Hematopoietic multipotent progenitor cell treated with erythropoietin and hydrocortisone succinate and interleukin-3 and kit ligand, for 17 days (in vitro differentiated cells): ENCODE results near the gene PRRX2.
"Not testable (repeated sequence)": the region's sequence is repeated elsewhere in the genome, so short reads cannot be mapped to it uniquely, and the experiment has no call there.

Experiments
- DNase-seq: peaks from one replicate; pipeline ENCODE4 v3.0.0-alpha.2; 2015; ENCODE audit warnings: low spot score

Gene PRRX2

DNA sequence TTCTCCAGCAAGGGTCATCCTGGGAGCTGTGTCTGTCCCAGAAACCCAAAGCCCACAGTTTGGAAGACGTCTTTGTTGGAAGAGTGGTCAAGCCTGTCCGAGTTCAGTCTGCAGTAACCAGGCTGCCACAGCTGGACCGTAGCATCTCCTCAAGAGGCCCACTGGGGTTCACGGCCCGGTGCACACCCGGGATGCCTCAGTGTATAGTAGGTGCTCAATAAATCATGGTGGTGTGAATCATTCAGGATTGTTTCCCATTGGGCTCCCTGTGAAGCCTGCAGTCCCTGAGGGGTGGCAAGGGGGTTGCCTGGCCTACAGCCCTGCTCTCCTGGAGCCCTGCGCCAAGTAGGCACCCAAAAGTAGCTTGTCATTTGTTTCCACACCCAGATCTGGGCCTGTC lies 10.3 kb upstream of the PRRX2 start:
- DNase-seq, result no peak

- no peak for DNase-seq
Observed at GRCh38 chr9:129655696-129656095, 9.8 kb upstream of the PRRX2 start.

DNA sequence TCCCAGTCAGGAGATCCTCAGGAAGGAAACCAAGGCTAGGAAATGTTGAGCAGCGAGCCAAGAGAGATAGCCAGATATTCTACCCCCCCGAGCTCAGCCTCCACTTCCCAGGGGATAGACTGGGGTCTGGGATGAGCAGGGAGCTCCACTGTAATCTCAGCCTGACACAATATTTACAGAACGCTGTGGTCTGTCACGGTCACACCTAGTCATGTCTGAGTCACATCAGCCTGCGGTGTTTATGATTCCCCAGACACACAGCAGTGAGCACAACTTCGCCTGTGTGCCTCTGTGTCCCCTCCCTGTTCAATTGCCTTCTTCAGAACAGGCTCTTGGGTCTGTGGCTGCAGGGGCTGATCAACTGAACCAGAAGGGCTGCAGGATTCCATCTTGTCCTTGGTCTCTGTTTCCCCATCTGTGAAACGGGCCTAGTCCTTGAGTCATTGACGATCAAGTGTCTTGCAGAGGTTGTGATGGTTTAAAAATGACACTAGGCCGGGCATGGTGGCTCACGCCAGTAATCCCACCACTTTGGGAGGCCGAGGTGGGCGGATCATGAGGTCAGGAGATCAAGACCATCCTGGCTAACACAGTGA lies 8.6 kb upstream of the PRRX2 start:
- no peak for DNase-seq

DNA sequence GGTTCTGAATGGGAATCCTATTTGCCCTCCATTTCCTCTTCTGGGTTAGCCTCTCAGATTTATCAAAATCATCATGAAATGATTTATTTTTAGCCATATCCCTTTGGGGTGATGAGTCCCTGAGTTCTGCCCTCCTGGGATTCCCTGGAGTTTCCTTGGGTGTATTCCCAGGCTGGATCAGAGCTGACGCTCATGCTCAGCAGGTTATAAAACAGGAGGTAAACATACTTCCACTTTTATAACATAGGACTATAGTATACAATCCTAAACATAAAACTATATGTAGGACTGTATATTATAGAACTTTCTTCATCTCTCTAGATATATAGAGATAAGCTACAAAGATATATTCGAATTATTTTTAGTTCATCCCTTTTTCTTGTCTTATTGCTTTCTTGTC lies 4.4 kb upstream of the PRRX2 start:
- no peak for DNase-seq

DNA sequence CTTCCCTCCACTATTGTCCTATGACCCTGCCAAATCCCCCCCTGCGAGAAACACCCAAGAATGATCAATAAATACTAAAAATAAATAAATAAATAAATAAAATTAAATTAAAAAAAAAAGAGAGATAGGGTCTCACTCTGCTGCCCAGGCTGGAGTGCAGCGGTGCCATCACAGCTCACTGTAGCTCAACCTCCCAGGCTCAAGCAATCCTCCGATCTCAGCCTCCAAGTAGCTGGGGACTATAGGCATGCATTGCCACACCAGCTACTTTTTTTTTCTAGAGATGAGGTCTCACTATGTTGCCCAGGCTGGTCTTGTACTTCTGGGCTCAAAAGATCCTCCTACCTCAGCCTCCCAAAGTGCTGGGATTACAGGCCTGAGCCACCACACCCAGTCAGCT lies 3.2 kb upstream of the PRRX2 start:
- DNase-seq, result not testable (repeated sequence)

DNA sequence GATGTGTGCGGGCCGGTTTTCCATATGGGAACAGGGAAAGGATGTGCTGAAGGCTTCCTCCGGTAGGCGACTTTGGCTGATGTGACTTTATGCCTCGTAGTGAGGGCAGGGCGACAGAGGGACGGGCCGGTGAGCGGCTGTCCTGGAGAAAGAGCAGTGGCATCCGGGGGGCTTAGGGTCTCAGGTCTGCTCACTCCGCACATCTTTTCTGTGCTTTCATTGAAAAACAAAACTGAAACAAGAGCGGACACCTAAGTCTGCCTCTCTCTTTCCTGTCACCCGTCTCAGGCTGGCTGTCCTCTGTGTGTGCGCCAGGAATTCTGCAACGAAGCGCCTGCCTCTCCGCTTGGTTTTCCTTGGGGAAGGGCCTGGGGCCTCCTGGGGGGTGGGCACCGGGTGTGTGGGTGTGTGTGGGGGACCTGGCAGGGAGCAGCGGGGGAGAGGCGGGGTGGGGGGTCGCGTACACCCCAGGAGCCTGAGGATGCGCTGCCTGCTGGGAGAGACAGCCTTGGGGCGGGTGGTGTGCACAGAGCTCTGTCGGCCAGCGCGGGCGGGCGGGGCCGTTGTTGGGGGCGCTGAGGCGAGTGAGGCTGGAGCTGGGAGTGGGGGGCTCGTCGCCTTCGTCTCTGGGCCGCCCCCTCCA lies 580 bp upstream of the PRRX2 start:
- DNase-seq, result no peak

- DNase-seq, result no peak
Observed at GRCh38 chr9:129665814-129666520, 520 bp downstream of the PRRX2 start.

- no peak for DNase-seq
Observed at GRCh38 chr9:129666575-129666974, 1.1 kb downstream of the PRRX2 start.

GRCh38 chr9:129667378-129667777 lies 1.9 kb downstream of the PRRX2 start:
- DNase-seq, result no peak

DNA sequence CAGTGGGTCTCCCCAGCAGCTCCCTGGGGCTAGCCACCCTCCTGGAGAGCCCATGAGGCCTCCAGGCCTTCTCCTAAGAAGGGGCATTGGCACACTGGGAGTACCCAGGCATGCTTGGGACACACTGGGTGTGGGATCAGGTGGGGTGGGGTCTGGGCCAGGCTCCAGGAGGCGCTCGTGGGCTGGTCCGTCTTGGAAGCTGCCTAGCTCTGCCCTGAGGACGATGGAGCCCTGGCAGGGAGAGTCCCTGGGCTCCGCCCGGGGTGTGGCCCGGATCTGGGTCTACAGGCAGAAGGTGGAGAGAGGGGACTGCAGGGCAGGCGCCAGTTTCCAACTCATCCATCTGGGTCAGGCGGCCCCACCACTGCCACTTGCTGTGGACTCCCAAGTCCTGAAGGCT lies 2.4 kb downstream of the PRRX2 start:
- no peak for DNase-seq

GRCh38 chr9:129669141-129669718 lies 3.8 kb downstream of the PRRX2 start:
- DNase-seq, result no peak

DNA sequence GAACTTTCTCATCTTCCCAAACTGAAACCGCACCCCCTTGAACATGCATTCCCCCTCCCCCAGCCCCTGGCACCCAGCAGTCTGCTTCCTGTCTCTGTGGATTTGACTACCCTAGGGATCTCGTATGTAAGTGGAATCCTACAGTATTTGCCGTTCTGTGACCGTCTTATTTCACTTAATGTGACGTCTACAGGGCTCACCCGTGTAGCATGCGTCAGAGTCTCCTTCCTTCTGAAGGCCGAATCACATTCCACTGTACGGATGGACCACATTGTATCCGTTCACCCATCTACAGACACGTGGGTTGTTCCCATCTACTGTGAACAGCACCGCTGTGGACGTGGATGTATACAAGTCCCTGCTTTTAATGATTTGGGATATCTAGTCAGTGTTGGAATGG lies 4.5 kb downstream of the PRRX2 start:
- no peak for DNase-seq

DNA sequence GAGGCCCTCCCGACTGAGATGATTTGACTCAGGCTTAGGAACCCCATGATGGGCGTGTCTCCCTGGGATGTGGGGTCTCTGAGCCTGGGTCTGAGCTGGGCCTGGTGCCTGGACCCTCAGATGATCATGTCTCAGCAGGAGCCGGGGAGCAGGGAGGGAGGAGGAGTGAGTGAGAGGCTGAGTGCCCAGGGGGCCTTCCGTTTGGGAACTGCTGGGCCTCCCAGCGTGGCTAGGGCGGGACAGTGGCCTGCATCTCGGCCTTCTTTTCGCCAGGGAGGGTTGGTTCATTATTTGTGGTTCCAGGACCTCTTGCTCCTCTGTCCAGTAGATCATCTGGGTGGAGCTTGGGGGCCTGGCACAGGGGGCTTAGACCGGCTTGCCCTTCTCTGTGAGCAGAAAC lies 5.6 kb downstream of the PRRX2 start:
- no peak for DNase-seq

DNA sequence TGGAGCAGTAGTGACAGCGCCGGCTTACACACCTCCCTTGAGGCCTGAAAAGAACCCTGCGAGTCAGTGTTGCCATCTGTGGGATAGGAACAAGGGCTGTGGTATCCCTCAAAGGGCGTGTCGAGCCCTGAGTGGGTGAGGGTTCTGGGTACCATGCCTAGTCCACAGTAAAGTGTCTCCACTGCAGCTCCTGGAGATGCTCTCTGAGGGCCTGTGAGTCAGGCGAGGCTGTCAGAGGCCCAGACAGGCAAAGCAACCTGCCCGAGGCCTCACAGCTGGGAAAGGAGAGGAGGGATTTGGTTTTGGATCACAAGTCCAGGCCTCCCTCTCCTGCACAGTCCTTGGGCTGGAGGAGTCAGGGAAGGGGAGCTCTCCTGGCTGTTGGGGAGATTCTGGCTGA lies 6.1 kb downstream of the PRRX2 start:
- no peak for DNase-seq

DNA sequence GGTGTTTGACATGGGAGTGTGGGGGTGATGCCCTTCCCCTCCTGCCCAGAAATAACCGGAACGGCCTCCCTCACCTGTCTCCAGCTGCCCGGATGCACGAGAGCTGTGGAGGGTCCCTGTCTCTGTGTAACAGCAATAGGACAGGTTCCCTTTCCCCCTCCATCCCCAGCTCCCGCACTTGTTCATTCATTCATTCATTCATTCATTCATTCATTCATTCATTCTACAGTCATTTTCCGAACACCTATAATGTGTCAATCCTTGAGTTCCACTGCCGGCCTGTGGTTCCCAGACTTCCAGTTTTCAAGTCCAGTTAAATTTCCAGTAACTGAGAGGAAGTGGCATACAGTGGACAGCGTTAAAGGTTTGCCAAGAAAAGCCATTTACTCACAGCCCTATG lies 7.3 kb downstream of the PRRX2 start:
- DNase-seq, result no peak

DNA sequence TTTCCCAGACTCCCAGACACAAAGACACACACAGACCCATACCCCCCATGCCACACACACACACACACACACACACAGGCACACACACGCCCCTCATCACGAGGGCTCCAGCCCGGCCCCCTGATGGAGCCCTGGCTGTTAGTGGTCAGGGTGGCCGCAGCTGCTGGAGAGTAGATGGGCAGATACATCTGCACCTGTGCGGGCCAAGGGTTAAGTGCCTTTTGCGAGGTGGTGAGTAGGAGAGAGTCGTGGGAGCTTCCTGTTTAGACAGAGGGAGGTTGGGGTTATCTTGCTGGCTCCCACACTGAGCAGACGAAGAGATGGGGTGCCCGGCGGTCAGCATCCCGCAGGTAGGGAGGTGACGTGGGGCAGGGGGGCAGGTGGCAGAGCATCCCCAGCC lies 8.2 kb downstream of the PRRX2 start:
- no peak for DNase-seq

- DNase-seq, result no peak
Observed at GRCh38 chr9:129674229-129674628, 8.8 kb downstream of the PRRX2 start.

DNA sequence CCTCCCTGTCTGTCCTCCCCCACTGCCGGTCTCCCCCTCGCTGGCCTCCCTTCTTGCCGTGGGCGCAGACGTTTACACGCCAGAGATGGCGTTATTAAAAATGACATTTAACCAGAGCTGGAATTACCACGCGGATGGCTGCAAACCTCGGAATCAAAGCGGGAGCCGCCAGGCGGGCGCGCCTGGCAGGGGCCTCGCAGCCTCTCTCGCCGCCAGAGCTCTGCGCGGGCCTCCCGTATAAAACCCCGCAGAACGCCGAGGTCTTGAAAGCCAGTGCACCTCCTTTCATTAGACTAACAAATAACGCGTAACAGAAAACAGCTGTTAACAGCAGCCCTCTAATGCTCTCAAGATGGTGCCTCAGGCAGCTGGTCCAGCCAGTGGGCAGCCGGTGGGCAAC lies 10.2 kb downstream of the PRRX2 start:
- DNase-seq, result no peak

DNA sequence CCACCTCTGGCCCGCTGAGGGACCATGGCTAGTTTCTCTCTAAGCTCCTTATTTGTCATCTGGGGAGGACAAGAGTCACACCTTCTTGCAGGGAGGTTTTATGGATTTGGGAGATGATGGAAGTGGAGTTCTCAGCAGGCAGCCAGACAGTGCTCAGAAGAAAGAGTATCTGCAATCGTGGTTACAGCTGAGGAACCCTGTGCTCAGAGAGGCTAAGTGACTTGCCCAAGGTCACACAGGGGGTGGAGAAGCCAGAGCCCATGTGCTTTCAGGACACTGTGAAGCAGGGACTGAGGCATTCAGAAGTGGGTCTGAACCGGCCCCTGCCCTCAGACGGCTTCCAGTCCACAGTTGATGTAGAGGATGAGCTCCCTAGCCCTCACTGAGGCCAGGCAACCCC lies 10.8 kb downstream of the PRRX2 start:
- no peak for DNase-seq

DNA sequence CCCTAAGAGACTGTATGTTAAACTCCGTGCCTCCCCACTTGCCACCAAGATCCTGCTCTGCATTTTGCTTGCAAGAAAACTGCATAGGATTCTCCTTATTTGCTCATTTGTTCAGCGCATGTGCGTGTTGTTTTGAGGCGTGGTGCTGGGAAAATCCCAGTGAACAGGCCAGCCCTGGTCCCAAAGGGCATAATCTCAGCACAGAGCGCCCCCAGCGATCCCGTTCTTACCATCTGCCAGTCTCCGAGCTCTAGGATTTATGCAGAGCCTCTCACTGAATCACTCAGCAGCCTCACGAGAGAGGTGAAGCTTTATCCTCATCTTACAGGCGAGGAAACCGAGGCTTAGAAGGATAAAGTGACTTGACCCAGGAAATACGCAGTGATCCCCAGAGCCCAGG lies 11.5 kb downstream of the PRRX2 start:
- DNase-seq, result no peak

DNA sequence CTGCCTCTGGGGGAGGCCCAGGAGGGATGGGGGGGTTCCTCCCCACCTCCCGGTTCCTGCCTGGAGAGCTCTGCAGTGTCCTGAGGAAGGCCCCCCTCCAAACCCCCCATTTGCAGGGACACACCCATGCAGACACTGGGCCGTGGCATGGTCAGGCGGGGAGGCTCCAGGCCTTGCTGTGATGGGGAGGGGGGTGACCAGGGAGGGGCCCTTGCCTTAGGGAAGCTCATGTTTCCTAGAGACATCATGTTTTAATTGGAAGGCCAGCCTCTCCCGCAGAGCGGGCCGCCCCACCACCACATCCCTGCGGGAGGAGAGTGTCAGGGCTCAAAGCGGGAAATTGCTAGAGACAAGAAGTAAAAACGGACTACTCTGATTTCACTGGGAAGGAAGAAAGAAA lies 12.0 kb downstream of the PRRX2 start:
- DNase-seq, result no peak

- no peak for DNase-seq
Observed at GRCh38 chr9:129678844-129679243, 13.4 kb downstream of the PRRX2 start.

DNA sequence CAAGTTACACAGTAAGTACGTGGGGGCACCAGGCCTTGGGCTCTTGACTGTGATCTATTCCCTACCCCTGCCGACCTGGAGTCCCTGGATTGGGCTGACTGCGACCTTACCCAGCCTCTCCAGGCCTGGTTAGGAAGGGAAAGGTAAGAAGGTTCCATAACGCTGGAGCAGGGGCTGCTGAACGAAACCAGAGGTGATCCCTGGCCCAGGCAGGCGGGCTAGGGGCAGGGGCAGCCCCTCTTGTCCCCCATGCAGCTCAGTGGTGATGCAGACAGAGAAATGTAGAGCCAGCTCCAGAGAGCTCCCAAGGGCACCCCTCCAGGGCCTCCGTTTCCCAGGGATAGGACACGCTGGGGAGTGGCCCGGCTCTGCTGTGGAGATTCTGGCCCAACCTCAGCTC lies 14.1 kb downstream of the PRRX2 start:
- no peak for DNase-seq
